ENCODE results near the gene ETV7.
"Not testable (repeated sequence)": the region's sequence is repeated elsewhere in the genome, so short reads cannot be mapped to it uniquely, and the experiment has no call there.

ETV7 gene

DNA sequence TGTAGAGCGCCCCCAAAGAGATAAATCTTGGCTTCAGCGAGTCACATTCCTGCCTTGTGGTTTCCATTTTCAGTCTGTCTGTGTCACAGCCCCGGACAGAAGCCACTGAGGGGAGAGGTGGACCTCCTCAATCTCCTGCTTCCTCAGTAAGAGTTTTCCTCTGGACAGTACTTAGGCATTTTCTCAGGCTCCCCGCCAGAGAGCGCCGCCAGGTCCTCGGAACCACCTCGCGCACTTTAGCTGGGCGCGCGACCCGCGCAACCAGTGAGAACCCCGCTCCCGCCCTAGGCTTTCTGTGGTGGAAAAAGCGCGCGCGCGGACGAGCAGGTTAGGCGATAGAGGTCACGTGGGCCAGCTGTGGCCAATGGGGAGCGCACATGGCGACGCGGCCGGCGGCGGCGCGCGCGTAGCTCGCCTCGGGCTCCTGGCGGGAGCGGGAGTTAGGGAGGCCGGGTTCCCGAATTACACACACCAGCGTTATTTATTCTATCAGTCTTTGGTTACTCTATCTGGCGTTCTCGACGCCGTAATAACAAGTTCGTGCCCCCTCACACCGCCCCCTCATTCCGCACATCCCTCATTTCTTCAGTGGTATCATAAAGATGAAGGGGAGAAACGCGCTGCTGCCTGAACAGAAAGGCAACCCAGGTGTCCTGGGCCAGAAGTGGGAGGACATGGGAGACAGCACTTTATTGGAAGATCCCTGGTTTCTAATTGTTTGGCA, 35.8 kb upstream of the ETV7 start:
- peak overlapping the region; percentile 72 for H3K4me3 ChIP-seq (ENCODE audit: low read depth, low read length)
- TF ChIP-seq, protein P1, sequence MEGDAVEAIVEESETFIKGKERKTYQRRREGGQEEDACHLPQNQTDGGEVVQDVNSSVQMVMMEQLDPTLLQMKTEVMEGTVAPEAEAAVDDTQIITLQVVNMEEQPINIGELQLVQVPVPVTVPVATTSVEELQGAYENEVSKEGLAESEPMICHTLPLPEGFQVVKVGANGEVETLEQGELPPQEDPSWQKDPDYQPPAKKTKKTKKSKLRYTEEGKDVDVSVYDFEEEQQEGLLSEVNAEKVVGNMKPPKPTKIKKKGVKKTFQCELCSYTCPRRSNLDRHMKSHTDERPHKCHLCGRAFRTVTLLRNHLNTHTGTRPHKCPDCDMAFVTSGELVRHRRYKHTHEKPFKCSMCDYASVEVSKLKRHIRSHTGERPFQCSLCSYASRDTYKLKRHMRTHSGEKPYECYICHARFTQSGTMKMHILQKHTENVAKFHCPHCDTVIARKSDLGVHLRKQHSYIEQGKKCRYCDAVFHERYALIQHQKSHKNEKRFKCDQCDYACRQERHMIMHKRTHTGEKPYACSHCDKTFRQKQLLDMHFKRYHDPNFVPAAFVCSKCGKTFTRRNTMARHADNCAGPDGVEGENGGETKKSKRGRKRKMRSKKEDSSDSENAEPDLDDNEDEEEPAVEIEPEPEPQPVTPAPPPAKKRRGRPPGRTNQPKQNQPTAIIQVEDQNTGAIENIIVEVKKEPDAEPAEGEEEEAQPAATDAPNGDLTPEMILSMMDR (conservative IDR thresholded peaks at IDR 0.05; ENCODE audit: low read depth, low read length) = peak; percentile 80
- peak; percentile 99 for DNase-seq (ENCODE audit: low read depth)

DNA sequence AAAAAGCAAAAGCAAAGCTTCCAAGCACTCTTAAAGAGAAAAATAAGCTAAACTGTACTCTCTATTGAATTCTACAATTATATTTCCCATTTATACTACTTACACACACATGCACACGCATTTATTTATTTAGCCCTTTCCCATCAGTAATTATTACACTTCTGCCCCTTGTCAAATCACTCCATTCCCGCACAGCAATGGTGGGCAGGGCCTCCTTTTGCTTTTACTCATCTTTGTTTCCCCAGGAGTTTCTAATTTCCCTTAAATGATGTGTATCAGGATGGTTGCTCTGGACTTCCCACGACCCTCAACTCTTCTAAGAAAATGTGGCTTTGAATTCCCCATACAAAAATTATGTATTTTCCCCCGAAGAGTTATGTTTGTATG, 35.2 kb upstream of the ETV7 start:
- TF ChIP-seq, protein P1 (conservative IDR thresholded peaks at IDR 0.05; ENCODE audit: low read depth, low read length) = no peak
- peak overlapping the region; percentile 72 for H3K4me3 ChIP-seq (ENCODE audit: low read depth, low read length)
- DNase-seq (ENCODE audit: low read depth) = no peak

DNA sequence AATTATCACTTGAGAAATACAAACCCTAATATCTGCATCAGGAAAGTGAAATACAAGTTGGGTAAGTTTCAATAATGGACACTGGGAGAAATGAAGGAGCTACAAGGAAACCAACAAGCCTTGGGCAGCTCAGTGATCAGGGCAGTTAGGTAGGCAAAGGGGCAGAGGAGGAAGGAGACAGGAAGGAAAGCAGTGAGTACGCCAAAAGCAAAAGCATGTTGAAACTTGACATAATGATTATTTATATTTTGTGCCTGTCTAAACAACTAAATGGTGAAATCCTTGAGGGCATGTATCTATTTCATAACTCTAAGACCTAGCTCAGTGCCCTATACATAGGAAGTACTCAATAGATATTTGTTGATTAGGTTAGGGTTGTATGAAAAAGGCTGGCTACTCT, 31.8 kb upstream of the ETV7 start:
- TF ChIP-seq, protein P1 (conservative IDR thresholded peaks at IDR 0.05; ENCODE audit: low read depth, low read length) = no peak
- H3K4me3 ChIP-seq (ENCODE audit: low read depth, low read length) = no peak overlapping the region
- DNase-seq (ENCODE audit: low read depth) = no peak

DNA sequence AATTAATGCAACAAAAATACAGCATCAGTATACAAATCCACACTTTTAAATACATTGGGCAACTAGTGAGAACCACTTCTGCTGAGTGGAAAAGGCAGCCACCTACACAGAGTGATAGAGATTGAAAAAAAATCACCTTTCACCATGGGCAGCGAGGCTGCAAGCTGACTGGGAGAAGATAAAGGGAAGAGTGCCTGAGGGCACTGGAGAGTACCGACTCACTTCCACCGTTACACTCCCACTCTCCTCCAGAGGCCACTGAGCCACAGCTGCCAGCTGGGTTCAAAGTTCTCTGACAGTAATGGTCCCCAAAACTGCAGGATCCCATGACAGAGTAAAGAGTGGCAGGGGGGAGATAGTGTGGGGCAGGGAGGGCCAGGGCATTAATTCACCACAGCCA, 31.1 kb upstream of the ETV7 start:
- TF ChIP-seq, protein P1 (conservative IDR thresholded peaks at IDR 0.05; ENCODE audit: low read depth, low read length) = no peak
- H3K4me3 ChIP-seq (ENCODE audit: low read depth, low read length) = no peak overlapping the region
- no peak for DNase-seq (ENCODE audit: low read depth)

DNA sequence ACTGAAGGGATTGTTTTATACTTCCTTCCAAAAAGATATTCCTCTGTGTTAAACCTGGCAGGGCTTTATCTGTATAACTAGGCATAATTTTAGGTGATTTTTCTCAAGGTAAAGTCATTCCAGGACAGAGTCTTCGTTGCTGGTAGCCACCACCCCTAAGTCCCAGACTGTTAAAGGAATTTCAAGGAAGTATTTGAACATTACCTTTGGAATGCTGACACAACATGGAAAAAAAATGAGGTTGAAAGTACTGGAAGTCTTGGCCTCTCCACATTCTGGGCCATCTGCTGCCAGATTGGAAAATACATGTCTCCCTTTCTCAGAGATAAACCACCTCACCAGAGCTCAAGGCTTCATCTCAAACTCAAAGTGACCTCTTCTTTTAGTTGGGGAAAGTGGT, 27.0 kb upstream of the ETV7 start:
- TF ChIP-seq, protein P1 (conservative IDR thresholded peaks at IDR 0.05; ENCODE audit: low read depth, low read length) = no peak
- DNase-seq (ENCODE audit: low read depth) = no peak
- H3K4me3 ChIP-seq (ENCODE audit: low read depth, low read length) = no peak overlapping the region

DNA sequence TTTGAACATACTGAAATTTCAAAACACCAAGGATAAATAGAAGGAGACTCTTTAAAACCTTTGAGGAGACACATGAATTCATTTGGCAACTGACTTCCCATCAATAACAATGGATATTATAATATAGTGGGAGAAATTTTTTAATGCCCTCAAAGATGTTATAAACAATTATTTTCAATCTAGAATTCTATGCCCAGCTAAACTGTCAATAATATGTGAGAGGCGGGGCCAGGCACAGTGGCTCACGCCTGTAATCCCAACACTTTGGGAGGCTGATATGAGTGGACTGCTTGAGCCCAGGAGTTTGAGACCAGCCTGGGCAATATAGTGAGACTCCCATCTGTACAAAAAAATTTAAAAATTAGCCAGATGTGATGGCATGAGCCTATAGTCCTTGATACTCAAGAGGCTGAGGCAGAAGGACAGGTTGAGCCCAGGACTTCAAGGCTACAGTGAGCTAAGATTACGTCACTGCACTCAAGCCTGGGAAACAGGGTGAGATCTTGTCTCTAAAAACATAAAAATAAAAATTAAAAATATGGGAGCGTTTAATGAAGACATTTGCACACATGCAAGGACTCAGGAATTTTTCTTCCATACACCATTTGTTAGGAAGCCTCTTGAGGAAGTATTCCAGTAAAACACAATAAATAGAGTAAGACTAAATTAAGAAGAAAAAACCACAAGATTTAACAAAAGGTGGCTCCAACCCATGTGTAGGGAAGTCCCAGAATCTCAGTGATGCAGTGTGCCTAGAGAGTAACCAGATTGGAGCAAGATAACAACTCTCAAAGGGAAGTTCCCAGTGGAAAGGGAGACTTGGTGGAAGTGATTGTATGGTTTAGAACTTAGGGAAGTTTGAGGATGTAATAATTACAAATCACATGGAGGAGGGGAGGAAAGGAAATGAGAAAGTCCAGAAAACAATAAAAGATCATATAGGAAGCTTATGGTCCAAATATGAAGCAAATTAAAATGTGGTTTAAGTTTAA, 26.3 kb upstream of the ETV7 start:
- TF ChIP-seq, protein P1 (conservative IDR thresholded peaks at IDR 0.05; ENCODE audit: low read depth, low read length) = no peak
- no peak overlapping the region for H3K4me3 ChIP-seq (ENCODE audit: low read depth, low read length)
- DNase-seq (ENCODE audit: low read depth) = no peak

DNA sequence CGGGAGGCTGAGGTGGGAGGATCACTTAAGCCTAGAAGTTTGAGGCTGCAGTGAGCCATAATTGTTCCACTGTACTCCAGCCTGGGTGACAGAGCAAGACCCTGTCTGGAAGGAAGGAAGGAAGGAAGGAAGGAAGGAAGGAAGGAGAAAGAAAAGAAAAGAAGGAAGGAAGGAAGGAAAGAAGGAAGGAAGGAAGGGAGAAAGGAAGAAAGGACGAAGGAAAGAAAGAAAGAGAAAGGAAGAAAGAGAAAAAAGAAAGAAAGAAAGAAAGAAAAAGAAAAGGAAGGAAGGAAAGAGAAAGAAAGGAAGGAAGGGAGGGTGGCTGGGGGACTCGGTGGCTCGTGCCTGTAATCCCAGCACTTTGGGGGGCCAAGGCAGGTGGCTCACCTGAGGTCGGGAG, 22.2 kb upstream of the ETV7 start:
- not testable (repeated sequence) for DNase-seq (ENCODE audit: low read depth); H3K4me3 ChIP-seq (ENCODE audit: low read depth, low read length)
